Natural killer cell (primary cell): Measurements from ENCODE around the gene ZNF468. TPM values are rescaled to one million over a fixed set of nuclear protein-coding genes. Genes with fewer than 3 reads are reported as not detected.
"Not testable (repeated sequence)": the region's sequence is repeated elsewhere in the genome, so short reads cannot be mapped to it uniquely, and the experiment has no call there.

Experiments used
- ATAC-seq, 3 donors: fragments of 150-1000 bp in 2 of 3; fragments of 200-7000 bp in 1 of 3; cut with Tn5 transposase; 1 replicate in 1 of 3; 2 replicates in 2 of 3; pipeline ENCODE4 v1.10.0; 2021; ENCODE audit warnings: mild to moderate bottlenecking in 2 of 3, moderate library complexity in 2 of 3
- DNase-seq, 2 donors: peaks; one replicate each; pipeline versions ENCODE4 v3.0.0 to v3.0.0-alpha.2; 2013 to 2021; ENCODE audit warnings: mixed read lengths in 1 of 2
- H3K27ac ChIP-seq: one replicate; pipeline ENCODE4 v1.5.1; 2013; ENCODE audit warnings: mild to moderate bottlenecking, low read length
- H3K27me3 ChIP-seq: one replicate; pipeline ENCODE4 v1.6.1; 2013; ENCODE audit warnings: low read length; ENCODE audit not compliant: control insufficient read depth, insufficient read depth
- H3K36me3 ChIP-seq: one replicate; pipeline ENCODE4 v1.6.1; 2013; ENCODE audit warnings: low read length; ENCODE audit not compliant: control insufficient read depth, insufficient read depth
- H3K4me1 ChIP-seq: one replicate; pipeline ENCODE4 v1.6.1; 2013; ENCODE audit warnings: low read length; ENCODE audit not compliant: control insufficient read depth, insufficient read depth
- H3K4me3 ChIP-seq: one replicate; pipeline ENCODE4 v1.5.1; 2013; ENCODE audit warnings: low read length
- H3K9me3 ChIP-seq: one replicate; pipeline ENCODE4 v1.6.1; 2013; ENCODE audit warnings: low read length; ENCODE audit not compliant: control insufficient read depth, insufficient read depth
- H3K27ac Mint-ChIP-seq, 2 donors: one replicate each; pipeline ENCODE4 v1.8.0; 2022; ENCODE audit warnings: mild to moderate bottlenecking in 2 of 2, mixed read lengths in 2 of 2, moderate library complexity in 1 of 2
- H3K27me3 Mint-ChIP-seq, 2 donors: one replicate each; pipeline ENCODE4 v1.8.0; 2022; ENCODE audit warnings: low read depth in 2 of 2, mixed read lengths in 2 of 2
- H3K36me3 Mint-ChIP-seq: one replicate; pipeline ENCODE4 v1.8.0; 2022; ENCODE audit warnings: mixed read lengths
- H3K4me1 Mint-ChIP-seq, 2 donors: one replicate each; pipeline ENCODE4 v1.8.0; 2022; ENCODE audit warnings: mixed read lengths in 2 of 2
- H3K4me3 Mint-ChIP-seq: one replicate; pipeline ENCODE4 v1.8.0; 2022; ENCODE audit warnings: mild to moderate bottlenecking, moderate library complexity, mixed read lengths
- H3K9me3 Mint-ChIP-seq, 2 donors: one replicate each; pipeline ENCODE4 v1.8.0; 2022; ENCODE audit warnings: mixed read lengths in 2 of 2
- WGBS: methylation state at CpG from one replicate; pipeline ENCODE4 v1.1.7; 2013; ENCODE audit warnings: missing lambda C conversion rate; ENCODE audit not compliant: insufficient coverage; 5-methylcytosine and 5-hydroxymethylcytosine counted together
- intact Hi-C: fragments of 100-400 bp; cut with micrococcal nuclease; formaldehyde crosslinking; loops from one replicate; pipeline ENCODE4 v1.14.2; 2022
- total RNA-seq, 4 donors: library from RNA; stranded (reverse); fragments of 120-200 nt in 1 of 4; gene quantifications; one replicate each; pipeline versions ENCODE4 v1.2.3 to v1.2.4, GENCODE V29; 2013 to 2022
- TF ChIP-seq, protein P1 (sequence below): fragments of 200-600 bp; IDR thresholded peaks from one replicate; pipeline ENCODE4 v1.8.0; 2022; ENCODE audit warnings: antibody characterized with exemption

Gene ZNF468
- total RNA-seq, 3 donors from 2014 or later (not counting 1 experiment from before 2014, with no cell fraction given): 20.1 to 25.4 (median 24.1) TPM

DNA sequence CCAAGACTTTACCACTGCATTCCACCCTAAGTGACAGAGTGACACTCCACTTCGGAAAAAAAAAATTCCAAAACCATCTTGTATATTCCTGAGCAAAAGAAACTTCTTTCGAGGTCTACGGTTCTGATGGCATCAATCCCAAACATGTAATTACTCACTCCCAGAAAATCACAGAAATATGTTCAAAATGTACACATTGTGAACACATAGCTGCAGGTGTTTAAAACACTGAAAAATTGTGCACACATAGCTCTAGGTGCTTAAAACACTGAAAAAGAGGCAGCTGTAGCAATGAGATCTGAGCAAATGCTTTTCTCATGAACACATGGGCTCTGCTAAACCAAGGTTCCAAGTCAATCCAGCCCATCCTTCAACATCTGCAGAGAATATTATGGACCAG is 14.0 kb upstream of the ZNF468 start:
- 90% methylated on average over 3 of the region's 3 CpGs for WGBS
- Histone ChIP-seq H3K4me3 (no peak overlapping the region), H3K27ac (no peak overlapping the region), H3K36me3 (no peaks in the 10 kb centered on the region), H3K27me3 (no peaks in the 10 kb centered on the region), H3K4me1 (no peaks in the 10 kb centered on the region), H3K9me3 (peaks cover 3% of the 10 kb centered on the region)
- no peak for DNase-seq
- Mint-ChIP-seq H3K27me3 (no peaks in the 10 kb centered on the region), H3K4me1 (no peaks in the 10 kb centered on the region), H3K9me3 (peaks cover 0 to 2% of the 10 kb centered on the region in 2 donors), H3K4me3 (no peak overlapping the region), H3K36me3 (no peaks in the 10 kb centered on the region), H3K27ac (no peak overlapping the region)
- ATAC-seq: no peak
- intact Hi-C loops: no loop called here
- TF ChIP-seq, protein P1, sequence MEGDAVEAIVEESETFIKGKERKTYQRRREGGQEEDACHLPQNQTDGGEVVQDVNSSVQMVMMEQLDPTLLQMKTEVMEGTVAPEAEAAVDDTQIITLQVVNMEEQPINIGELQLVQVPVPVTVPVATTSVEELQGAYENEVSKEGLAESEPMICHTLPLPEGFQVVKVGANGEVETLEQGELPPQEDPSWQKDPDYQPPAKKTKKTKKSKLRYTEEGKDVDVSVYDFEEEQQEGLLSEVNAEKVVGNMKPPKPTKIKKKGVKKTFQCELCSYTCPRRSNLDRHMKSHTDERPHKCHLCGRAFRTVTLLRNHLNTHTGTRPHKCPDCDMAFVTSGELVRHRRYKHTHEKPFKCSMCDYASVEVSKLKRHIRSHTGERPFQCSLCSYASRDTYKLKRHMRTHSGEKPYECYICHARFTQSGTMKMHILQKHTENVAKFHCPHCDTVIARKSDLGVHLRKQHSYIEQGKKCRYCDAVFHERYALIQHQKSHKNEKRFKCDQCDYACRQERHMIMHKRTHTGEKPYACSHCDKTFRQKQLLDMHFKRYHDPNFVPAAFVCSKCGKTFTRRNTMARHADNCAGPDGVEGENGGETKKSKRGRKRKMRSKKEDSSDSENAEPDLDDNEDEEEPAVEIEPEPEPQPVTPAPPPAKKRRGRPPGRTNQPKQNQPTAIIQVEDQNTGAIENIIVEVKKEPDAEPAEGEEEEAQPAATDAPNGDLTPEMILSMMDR: no peak

DNA sequence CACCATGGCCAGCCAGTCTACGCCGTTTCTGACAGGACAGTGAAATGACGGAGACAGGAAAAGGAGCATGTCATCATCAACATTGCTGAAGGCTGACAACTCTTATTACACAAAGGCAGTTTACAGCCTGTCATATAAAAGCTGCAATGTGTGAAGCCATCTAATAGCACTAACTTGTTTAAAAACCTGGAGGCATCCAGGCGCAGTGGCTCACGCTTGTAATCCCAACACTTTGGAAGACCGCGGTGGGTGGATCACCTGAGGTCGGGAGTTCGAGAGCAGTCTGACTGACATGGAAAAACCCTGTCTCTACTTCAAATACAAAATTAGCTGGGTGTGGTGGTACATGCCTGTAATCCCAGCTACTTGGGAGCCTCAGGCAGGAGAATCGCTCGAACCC is 10.6 kb upstream of the ZNF468 start:
- H3K4me3 ChIP-seq, H3K9me3 Mint-ChIP-seq, H3K9me3 ChIP-seq, H3K27ac Mint-ChIP-seq, H3K36me3 Mint-ChIP-seq, H3K27me3 Mint-ChIP-seq, DNase-seq, H3K36me3 ChIP-seq, H3K4me1 ChIP-seq, ATAC-seq, H3K4me1 Mint-ChIP-seq, H3K27me3 ChIP-seq, H3K27ac ChIP-seq, intact Hi-C loops, H3K4me3 Mint-ChIP-seq: not testable (repeated sequence)
- WGBS: 98% methylated on average over 11 of the region's 11 CpGs

DNA sequence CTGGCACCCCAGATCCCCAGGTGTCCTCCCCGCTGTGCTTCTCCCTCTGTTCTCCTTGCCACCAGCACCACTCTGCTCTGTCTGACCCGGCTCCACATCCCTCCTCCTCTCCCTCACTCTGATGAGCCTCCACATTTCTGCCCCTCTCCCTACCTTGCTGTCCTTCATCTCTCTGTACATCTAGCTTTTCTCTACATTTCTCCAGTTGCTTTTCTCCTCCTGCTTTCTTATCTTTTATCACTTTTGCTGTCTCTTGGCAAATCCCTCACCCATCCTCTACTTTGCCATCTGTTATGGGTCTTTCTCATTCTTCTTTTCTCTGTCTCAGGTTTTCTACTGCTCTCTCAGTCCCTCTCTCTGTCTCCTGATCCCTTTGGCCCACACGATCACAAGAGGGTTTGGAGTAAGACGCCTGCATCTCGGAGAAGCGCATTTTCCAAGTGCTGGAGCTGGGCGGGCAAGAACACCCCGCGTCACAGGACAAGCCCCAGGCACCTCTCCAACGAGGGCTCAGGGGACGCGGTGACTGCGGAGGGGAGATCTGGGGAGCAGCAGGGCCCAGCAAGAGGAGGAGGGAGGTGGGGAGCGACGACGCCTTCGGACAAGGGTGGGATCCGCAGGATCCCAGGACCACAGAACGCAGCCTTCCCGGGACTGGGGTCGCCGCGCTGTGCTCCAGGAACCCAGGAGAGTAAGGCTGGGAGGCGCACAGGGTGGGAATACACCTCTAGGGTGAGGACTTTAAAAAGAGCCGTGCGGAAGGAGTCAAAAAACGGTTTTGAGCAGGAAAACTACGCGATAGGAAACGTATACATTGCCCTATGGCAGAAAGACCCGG is 660 bp downstream of the ZNF468 start:
- peak overlapping the region; percentile 80 to 85 for H3K27ac Mint-ChIP-seq
- not testable (repeated sequence) for H3K36me3 Mint-ChIP-seq, H3K27me3 Mint-ChIP-seq, H3K27me3 ChIP-seq, H3K9me3 ChIP-seq, H3K9me3 Mint-ChIP-seq
- intact Hi-C loops: loop anchor here (1.0 to 10.0 kb wide), 3 partner anchors 41 to 122 kb away; partner anchors contain the start of genes ZNF320, ZNF600 and ZNF611
- H3K4me1 ChIP-seq: peaks cover 18% of the 10 kb centered on the region
- H3K4me3 Mint-ChIP-seq: peak overlapping the region; percentile 94
- peaks cover 11% of the 10 kb centered on the region for H3K36me3 ChIP-seq
- H3K4me3 ChIP-seq: peak overlapping the region; percentile 73
- peak overlapping the region; percentile 38 for H3K27ac ChIP-seq
- DNase-seq (peak in 1 of 2 donors; percentile 8), ATAC-seq (peak; percentile 0 to 47 (median 24))
- WGBS: 3% methylated on average over 27 of the region's 31 CpGs
- peaks cover 29 to 32% of the 10 kb centered on the region in 2 donors for H3K4me1 Mint-ChIP-seq

DNA sequence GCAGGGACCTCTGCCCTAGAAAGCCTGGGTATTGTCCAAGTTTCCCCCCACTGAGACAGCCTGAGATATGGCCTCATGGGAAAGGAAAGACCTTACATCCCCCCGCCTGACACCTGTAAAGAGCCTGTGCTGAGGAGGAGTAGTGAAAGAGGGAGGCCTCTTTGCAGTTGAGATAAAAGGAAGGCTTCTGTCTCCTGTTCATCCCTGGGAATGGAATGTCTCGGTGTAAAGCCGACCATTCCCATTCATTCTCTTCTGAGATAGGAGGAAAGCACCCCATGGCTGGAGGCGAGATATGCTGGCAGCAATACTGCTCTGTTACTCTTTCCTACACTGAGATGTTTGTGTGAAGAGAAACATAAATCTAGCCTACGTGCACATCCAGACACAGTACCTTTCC is 10.1 kb downstream of the ZNF468 start:
- H3K27me3 ChIP-seq, H3K27ac ChIP-seq, H3K27me3 Mint-ChIP-seq, DNase-seq, H3K4me3 ChIP-seq, intact Hi-C loops, H3K4me1 ChIP-seq, H3K27ac Mint-ChIP-seq, H3K4me3 Mint-ChIP-seq, ATAC-seq: not testable (repeated sequence)
- H3K36me3 ChIP-seq: peaks cover 81% of the 10 kb centered on the region
- H3K36me3 Mint-ChIP-seq: peaks cover 53% of the 10 kb centered on the region
- peaks cover 4 to 17% of the 10 kb centered on the region in 2 donors for H3K4me1 Mint-ChIP-seq
- 95% methylated on average over 3 of the region's 5 CpGs for WGBS
- H3K9me3 ChIP-seq: peaks cover 40% of the 10 kb centered on the region
- peaks cover 2 to 12% of the 10 kb centered on the region in 2 donors for H3K9me3 Mint-ChIP-seq

DNA sequence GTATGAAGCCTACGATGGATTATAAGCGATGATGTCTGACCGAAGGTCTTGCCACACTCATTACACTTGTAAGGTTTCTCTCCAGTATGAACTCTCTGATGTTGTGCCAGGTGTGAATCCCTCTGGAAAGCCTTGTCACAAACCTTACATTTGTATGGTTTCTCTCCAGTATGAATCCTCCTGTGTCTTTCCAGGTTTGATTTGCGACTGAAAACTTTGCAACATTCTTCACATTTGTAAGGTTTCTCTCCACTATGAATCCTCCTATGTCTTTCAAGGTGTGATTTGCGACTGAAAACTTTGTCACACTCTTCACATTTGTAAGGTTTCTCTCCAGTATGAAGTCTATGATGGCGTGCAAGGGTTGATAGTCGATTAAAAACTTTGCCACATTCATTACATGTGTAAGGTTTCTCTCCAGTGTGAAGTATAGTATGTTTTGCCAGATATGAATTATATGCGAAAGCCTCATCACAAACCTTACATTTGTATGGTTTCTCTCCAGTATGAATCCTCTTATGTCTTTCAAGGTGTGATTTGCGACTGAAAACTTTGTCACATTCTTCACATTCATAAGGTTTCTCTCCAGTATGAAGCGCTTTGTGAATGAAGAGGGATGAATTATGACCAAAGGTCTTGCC is 16.5 kb downstream of the ZNF468 start:
- H3K27me3 Mint-ChIP-seq, H3K27me3 ChIP-seq, H3K4me3 ChIP-seq, intact Hi-C loops, H3K27ac Mint-ChIP-seq, H3K4me1 Mint-ChIP-seq, DNase-seq, ATAC-seq, H3K4me1 ChIP-seq, H3K27ac ChIP-seq, H3K4me3 Mint-ChIP-seq: not testable (repeated sequence)
- Histone ChIP-seq H3K9me3 (peaks cover 68% of the 10 kb centered on the region), H3K36me3 (peaks cover 58% of the 10 kb centered on the region)
- Mint-ChIP-seq H3K36me3 (peaks cover 81% of the 10 kb centered on the region), H3K9me3 (peaks cover 13 to 24% of the 10 kb centered on the region in 2 donors)
- WGBS: 93% methylated on average over 5 of the region's 10 CpGs

DNA sequence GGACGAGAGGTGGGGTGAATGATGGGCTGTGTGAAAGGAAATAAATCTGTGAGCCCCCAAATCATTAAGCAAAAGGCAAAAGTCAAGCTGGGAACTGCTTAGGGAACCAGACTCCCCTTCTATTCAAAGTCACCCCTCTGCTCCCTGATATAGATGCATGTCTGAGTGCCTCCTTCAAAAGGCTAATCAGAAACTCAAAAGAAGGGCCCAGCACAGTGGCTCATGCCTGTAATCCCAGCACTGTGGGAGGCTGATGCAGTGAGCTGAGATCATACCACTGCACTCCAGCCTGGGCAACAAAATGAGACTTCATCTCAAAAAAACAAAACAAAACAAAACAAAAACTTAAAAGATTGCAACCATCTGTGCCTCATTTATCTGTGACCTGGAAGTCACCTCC is 23.1 kb downstream of the ZNF468 start:
- peaks cover 31% of the 10 kb centered on the region for H3K9me3 ChIP-seq
- DNase-seq, intact Hi-C loops, H3K27me3 ChIP-seq, ATAC-seq, H3K27me3 Mint-ChIP-seq, H3K36me3 ChIP-seq, H3K9me3 Mint-ChIP-seq, H3K4me3 ChIP-seq: not testable (repeated sequence)
- peak overlapping the region; percentile 83 for H3K27ac ChIP-seq
- H3K4me1 ChIP-seq: peaks cover 28% of the 10 kb centered on the region
- H3K4me1 Mint-ChIP-seq: peaks cover 21 to 22% of the 10 kb centered on the region in 2 donors
- peak overlapping the region; percentile 90 to 96 for H3K27ac Mint-ChIP-seq
- no CpG with 5 or more reads among the region's 1 CpG for WGBS
- H3K4me3 Mint-ChIP-seq: peak overlapping the region; percentile 21
- peaks cover 31% of the 10 kb centered on the region for H3K36me3 Mint-ChIP-seq

DNA sequence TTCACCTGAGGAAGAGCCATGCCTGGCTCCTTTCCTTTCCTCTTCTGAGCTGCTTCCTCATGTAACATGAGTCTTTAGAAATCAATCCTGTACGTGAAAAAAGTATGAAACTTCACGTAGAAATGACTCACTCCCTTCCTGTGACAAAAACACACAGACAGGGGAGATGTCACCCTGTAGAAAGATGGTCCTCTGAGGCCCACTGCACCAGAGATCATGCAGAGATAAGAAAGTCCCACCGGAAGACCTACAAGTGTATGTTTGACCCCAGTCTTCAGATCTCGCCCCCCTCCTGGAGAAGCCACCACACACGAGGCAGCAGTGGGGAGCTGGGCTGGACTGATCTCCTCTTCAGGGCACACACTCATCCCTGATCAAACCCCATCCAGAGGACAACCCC is 23.9 kb downstream of the ZNF468 start:
- H3K36me3 ChIP-seq, H3K27me3 ChIP-seq, H3K27me3 Mint-ChIP-seq, H3K9me3 Mint-ChIP-seq, intact Hi-C loops, H3K4me3 ChIP-seq: not testable (repeated sequence)
- peaks cover 21 to 22% of the 10 kb centered on the region in 2 donors for H3K4me1 Mint-ChIP-seq
- WGBS: 48% methylated on average over 5 of the region's 5 CpGs
- peaks cover 24% of the 10 kb centered on the region for H3K9me3 ChIP-seq
- H3K27ac Mint-ChIP-seq: peak overlapping the region; percentile 90 to 96
- DNase-seq: peak; percentile 33 to 45
- H3K4me3 Mint-ChIP-seq: peak overlapping the region; percentile 67
- ATAC-seq: peak; percentile 84 to 96 (median 92)
- peaks cover 28% of the 10 kb centered on the region for H3K4me1 ChIP-seq
- H3K27ac ChIP-seq: peak overlapping the region; percentile 83
- peaks cover 26% of the 10 kb centered on the region for H3K36me3 Mint-ChIP-seq
